ENCODE data around the gene ZBTB46. TPM values are rescaled to one million over a fixed set of nuclear protein-coding genes. Genes with fewer than 3 reads are reported as not detected.

ZBTB46 gene
- total and polyA plus RNA-seq, 9 donors: 4.1 to 55.1 (median 34.7) TPM

DNA sequence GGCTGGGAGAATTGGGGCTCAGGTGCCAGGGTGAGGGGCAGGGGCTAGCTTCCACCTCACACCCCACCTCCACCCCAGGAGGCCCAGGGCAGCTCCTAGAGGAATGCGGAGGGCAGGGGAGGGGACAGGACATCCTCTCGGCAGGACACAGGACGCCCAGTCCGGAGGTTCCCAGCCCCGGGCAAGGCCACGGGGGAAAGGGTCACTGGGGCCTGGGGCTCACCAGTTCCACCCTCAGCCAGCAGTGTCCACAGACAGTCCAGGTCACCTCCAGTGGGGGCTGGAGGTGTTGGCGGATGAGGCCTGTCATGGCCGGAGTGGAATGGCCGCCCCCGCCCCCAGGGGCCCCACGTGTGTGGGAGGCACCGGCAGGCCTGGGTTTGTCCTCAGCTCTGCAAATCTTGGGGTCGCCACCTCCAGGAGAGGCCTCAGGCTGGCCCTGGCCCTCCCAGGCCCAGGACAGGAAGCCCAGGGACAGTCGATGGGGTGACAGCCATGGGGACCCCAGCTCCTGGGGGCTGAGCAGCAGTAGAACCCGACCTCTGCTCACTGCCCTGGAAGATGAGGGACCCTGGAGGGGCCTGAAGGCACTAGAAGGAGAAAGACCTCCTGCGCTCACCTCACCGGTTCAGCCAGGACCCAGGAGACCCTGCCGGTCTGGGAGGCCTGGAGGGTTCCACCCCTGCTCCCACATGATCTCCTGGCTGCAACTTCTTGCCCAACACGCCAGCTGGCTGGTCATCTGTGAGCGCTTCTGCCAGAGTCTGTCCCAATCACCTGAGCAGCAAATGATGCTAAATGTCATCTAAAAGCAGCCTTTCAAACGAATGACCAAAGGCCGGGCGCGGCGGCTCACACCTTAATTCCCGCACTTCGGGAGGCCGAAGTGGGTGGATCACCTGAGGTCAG, 17.2 kb upstream of the ZBTB46 start:
- Histone ChIP-seq H3K27ac (peak overlapping the region; percentile 62 to 69), H3K27me3 (no peaks in the 10 kb centered on the region), H3K4me1 (ENCODE audit: insufficient read depth) (peaks cover 24% of the 10 kb centered on the region), H3K36me3 (no peaks in the 10 kb centered on the region), H3K4me3 (no peak overlapping the region), H3K9me3 (no peaks in the 10 kb centered on the region)
- intact Hi-C loops (cut with DNase I): no loop called here
- TF ChIP-seq EP300 (IDR thresholded peaks at IDR 0.05) (no peak), POLR2A (IDR thresholded peaks at IDR 0.05) (no peak), CTCF (IDR thresholded peaks at IDR 0.05) (no peak)
- peak in 4 of 5 donors; percentile 35 to 70 (median 52) for DNase-seq
- 76 to 81% (median 78%) methylated on average over 25 to 28 of the region's 28 CpGs for WGBS, 3 donors

DNA sequence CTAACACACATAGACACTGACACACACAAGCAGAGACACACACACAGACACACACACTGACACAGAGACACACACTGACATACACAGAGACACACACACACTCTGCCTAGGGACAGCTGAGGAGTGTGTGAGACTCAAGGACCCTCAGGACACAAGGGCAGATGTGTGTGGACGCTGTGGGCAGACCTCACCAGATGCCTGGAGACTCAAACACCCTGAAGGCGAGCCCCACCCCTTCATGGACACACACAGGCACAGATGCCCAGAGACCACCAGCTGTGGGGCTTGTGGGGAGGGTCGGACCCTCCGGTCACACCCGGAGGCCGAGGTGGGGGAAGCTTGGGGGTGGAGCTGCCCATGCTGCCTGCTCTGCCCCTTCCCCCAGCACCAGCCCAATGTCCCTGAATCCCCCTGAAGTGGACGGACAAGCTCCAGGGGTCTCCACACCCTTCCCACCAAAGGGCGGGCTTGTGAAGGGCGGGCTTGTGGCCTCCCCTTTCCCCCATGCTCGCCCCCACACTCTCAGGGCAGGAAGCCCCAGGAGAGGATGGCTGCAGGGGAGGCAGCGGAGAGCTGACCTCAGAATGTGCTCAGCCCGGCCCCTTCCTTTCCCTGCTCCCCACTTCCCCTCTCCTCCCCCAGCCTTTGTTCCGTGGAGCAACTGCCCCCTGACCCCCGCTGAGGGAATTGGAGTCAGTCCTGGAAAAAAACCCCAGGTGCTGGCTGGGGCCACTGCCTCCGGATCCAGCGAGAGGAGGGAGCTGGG, 16.4 kb upstream of the ZBTB46 start:
- Histone ChIP-seq H3K27ac (peak overlapping the region; percentile 62 to 69), H3K9me3 (no peaks in the 10 kb centered on the region), H3K27me3 (no peaks in the 10 kb centered on the region), H3K36me3 (no peaks in the 10 kb centered on the region), H3K4me3 (no peak overlapping the region), H3K4me1 (ENCODE audit: insufficient read depth) (peaks cover 24% of the 10 kb centered on the region)
- 14 to 19% (median 18%) methylated on average over 16 of the region's 16 CpGs for WGBS, 3 donors
- intact Hi-C loops (cut with DNase I): no loop called here
- peak; percentile 74 to 89 (median 80) for DNase-seq
- no peak for TF ChIP-seq POLR2A (IDR thresholded peaks at IDR 0.05)
- no peak for TF ChIP-seq CTCF (IDR thresholded peaks at IDR 0.05)
- TF ChIP-seq EP300 (IDR thresholded peaks at IDR 0.05): no peak

DNA sequence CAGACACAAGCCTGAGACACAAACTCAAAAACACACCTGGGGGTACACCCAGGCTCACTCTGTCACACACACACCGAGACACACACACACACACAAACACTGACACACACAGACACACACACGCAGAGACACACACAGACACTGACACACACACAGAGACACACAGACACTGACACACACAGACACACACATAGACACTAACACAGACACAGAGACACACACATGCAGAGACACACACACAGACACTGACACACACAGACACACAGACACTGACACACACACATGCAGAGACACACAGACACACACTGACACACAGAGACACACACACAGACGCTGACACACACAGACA, 15.8 kb upstream of the ZBTB46 start:
- Histone ChIP-seq H3K36me3 (no peaks in the 10 kb centered on the region), H3K4me1 (ENCODE audit: insufficient read depth) (peaks cover 24% of the 10 kb centered on the region), H3K4me3 (no peak overlapping the region), H3K9me3 (no peaks in the 10 kb centered on the region), H3K27me3 (no peaks in the 10 kb centered on the region), H3K27ac (peak overlapping the region in 1 of 2 donors; percentile 80)
- intact Hi-C loops (cut with DNase I): no loop called here
- TF ChIP-seq EP300 (IDR thresholded peaks at IDR 0.05): no peak
- no peak for TF ChIP-seq POLR2A (IDR thresholded peaks at IDR 0.05)
- TF ChIP-seq CTCF (IDR thresholded peaks at IDR 0.05): no peak
- WGBS, 3 donors: 35 to 48% (median 37%) methylated on average over 2 to 3 of the region's 3 CpGs
- DNase-seq: no peak

DNA sequence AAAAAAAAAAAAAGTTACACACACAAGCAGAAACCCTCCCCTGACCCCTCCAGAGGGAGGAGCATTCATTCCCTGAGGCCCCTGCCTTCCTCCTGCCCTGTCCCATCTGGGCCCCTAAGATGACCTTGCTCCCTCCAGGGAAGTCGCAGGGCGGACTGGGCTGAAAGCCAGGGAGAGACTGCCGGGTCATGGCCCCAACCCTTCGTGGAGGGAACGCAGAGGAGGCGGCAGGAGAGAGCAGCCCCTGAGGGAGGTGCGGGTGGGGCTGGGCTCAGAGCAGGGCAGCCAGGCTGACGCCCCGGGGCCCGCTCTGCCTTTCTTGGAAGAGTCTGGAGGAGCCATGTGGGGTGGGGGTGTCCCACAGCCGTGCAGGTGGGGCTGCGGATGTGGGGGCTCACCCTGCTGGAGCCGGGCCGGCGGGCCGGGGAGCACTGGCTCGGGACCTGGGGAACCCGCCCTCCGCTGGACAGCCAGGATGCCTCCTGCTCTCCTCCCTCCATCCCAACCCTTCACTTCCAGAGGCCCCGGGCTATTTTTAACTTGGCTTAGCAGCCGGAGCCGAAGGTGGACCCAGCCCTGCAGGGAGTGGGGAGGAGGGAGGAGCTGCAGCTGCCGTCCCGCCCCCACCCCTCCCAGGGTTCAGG, 15.2 kb upstream of the ZBTB46 start:
- intact Hi-C loops (cut with DNase I): no loop called here
- TF ChIP-seq CTCF (IDR thresholded peaks at IDR 0.05): no peak
- H3K9me3 ChIP-seq: no peaks in the 10 kb centered on the region
- peak overlapping the region in 1 of 2 donors; percentile 80 for H3K27ac ChIP-seq
- DNase-seq: peak; percentile 79 to 91 (median 89)
- peaks cover 24% of the 10 kb centered on the region for H3K4me1 ChIP-seq (ENCODE audit: insufficient read depth)
- no peaks in the 10 kb centered on the region for H3K27me3 ChIP-seq
- H3K36me3 ChIP-seq: no peaks in the 10 kb centered on the region
- no peak overlapping the region for H3K4me3 ChIP-seq
- 1 to 2% (median 2%) methylated on average over 17 to 24 of the region's 24 CpGs for WGBS, 3 donors
